ENCODE measurements around the gene ASB7. TPM values are rescaled to one million over a fixed set of nuclear protein-coding genes. Genes with fewer than 3 reads are reported as not detected.

The ASB7 gene
- total RNA-seq, 1 donor from 2014 or later, result 18.3 TPM

DNA sequence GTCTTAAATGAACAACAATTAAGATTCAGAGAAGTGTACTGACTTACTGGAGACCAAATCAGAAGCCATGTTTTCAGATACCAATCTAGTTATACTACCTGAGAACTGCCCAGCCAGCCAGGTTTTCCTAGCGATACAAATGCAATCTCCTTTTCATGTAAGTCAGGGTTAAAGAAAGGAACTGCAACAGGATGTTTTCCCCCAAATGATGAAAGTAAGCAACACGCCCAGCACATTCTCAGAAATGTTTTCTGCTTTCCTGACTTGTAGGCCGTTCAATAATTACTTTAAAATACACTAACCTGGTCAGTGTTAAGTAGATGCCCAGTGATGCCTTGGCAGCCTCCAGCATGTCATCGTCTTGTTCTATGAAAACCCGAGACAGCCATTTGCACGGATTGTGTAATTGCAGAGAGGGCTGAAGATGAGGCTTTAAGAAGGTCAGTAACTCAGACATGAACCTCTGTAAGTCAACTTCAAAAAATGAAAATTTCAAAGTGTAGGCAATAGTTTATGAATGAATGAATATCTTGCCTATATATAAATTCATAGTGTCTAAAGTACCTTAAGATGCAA is 30.7 kb upstream of the ASB7 start:
- no peaks in the 10 kb centered on the region for H3K4me1 ChIP-seq
- no peaks in the 10 kb centered on the region for H3K4me1 Mint-ChIP-seq
- no peak overlapping the region for H2AFZ ChIP-seq (replicated peaks)
- no peaks in the 10 kb centered on the region for H3K79me2 ChIP-seq (ENCODE audit: low read depth)
- H4K20me1 ChIP-seq (ENCODE audit: low read depth), result no peaks in the 10 kb centered on the region
- no peaks in the 10 kb centered on the region for H3K36me3 ChIP-seq
- DNase-seq (ENCODE audit: low spot score), result no peak
- TF ChIP-seq EZH2phosphoT487 (IDR thresholded peaks at IDR 0.05), result no peak
- no peak for TF ChIP-seq CTCF (IDR thresholded peaks at IDR 0.05)
- no peak for TF ChIP-seq EZH2 (IDR thresholded peaks at IDR 0.05)
- H3F3A ChIP-seq (ENCODE audit: low read depth), result no peaks in the 10 kb centered on the region
- no peak overlapping the region for H3K4me2 ChIP-seq
- H3K9me3 ChIP-seq (ENCODE audit: low read depth), result no peaks in the 10 kb centered on the region
- H3K36me3 Mint-ChIP-seq, result peaks cover 9% of the 10 kb centered on the region
- no peak overlapping the region for H3K4me3 ChIP-seq
- H3K27ac ChIP-seq, result no peak overlapping the region
- H3K27me3 Mint-ChIP-seq (ENCODE audit: insufficient read depth, low read depth), result no peaks in the 10 kb centered on the region
- no peak overlapping the region for H3K27ac Mint-ChIP-seq
- no peak overlapping the region for H3K4me3 Mint-ChIP-seq
- H3K27me3 ChIP-seq, result no peaks in the 10 kb centered on the region
- no peaks in the 10 kb centered on the region for H3K9me3 Mint-ChIP-seq
- H3K9ac ChIP-seq, result no peak overlapping the region

DNA sequence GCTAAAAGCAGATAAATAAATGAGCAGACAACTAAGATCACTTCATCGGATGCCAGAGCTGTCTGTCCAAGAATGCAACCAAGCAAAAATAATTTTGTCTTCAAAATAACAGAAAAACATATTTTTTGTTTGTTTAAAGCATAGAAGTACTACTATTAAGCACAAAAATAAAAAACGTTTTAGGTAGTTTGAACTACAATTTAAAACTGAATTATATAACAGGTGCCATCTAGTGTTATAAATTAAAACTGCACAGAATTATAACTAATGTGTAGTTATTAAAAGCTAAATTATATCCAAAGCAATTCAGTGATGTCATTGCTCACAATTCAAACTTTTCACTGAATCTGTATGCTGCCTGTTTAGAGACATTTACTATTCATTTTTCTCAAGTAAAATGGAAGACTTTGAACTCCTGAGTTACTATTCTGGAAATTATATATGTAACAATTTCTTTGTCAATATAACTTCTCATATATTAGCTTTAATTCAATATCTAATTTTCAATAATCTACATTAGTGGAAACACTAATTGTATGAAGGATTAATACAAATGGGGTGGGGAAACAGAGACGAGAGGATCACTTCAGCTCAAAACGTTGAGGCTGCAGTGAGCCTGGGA is 29.9 kb upstream of the ASB7 start:
- no peak for DNase-seq (ENCODE audit: low spot score)
- Mint-ChIP-seq H3K27ac (no peak overlapping the region), H3K4me1 (no peaks in the 10 kb centered on the region), H3K9me3 (no peaks in the 10 kb centered on the region), H3K27me3 (ENCODE audit: insufficient read depth, low read depth) (no peaks in the 10 kb centered on the region), H3K36me3 (peaks cover 9% of the 10 kb centered on the region), H3K4me3 (no peak overlapping the region)
- H2AFZ ChIP-seq (replicated peaks), result no peak overlapping the region
- no peaks in the 10 kb centered on the region for H3K4me1 ChIP-seq
- H3K27ac ChIP-seq, result no peak overlapping the region
- no peaks in the 10 kb centered on the region for H3K79me2 ChIP-seq (ENCODE audit: low read depth)
- no peaks in the 10 kb centered on the region for H4K20me1 ChIP-seq (ENCODE audit: low read depth)
- no peak for TF ChIP-seq EZH2phosphoT487 (IDR thresholded peaks at IDR 0.05)
- peak; percentile 54 for TF ChIP-seq CTCF (IDR thresholded peaks at IDR 0.05)
- no peak for TF ChIP-seq EZH2 (IDR thresholded peaks at IDR 0.05)
- no peak overlapping the region for H3K4me3 ChIP-seq
- no peaks in the 10 kb centered on the region for H3K36me3 ChIP-seq
- H3K27me3 ChIP-seq, result no peaks in the 10 kb centered on the region
- no peak overlapping the region for H3K4me2 ChIP-seq
- H3K9ac ChIP-seq, result no peak overlapping the region
- H3F3A ChIP-seq (ENCODE audit: low read depth), result no peaks in the 10 kb centered on the region
- H3K9me3 ChIP-seq (ENCODE audit: low read depth), result no peaks in the 10 kb centered on the region

- no peak overlapping the region for H3K4me3 Mint-ChIP-seq
- no peaks in the 10 kb centered on the region for H3F3A ChIP-seq (ENCODE audit: low read depth)
These were observed 28.9 kb upstream of the ASB7 start for GRCh38 chr15:100573526-100573925.

More at GRCh38 chr15:100573526-100573925, 28.9 kb upstream of the ASB7 start:
- Mint-ChIP-seq H3K4me1 (no peaks in the 10 kb centered on the region), H3K9me3 (no peaks in the 10 kb centered on the region), H3K36me3 (peaks cover 11% of the 10 kb centered on the region), H3K27me3 (ENCODE audit: insufficient read depth, low read depth) (no peaks in the 10 kb centered on the region), H3K27ac (no peak overlapping the region)
- Histone ChIP-seq H3K4me3 (no peak overlapping the region), H3K4me2 (no peak overlapping the region), H2AFZ (replicated peaks) (no peak overlapping the region), H3K4me1 (no peaks in the 10 kb centered on the region), H3K9me3 (ENCODE audit: low read depth) (no peaks in the 10 kb centered on the region), H3K9ac (no peak overlapping the region), H3K36me3 (no peaks in the 10 kb centered on the region), H3K79me2 (ENCODE audit: low read depth) (no peaks in the 10 kb centered on the region), H3K27ac (no peak overlapping the region), H4K20me1 (ENCODE audit: low read depth) (no peaks in the 10 kb centered on the region), H3K27me3 (no peaks in the 10 kb centered on the region)
- TF ChIP-seq CTCF (IDR thresholded peaks at IDR 0.05) (no peak), EZH2phosphoT487 (IDR thresholded peaks at IDR 0.05) (no peak), EZH2 (IDR thresholded peaks at IDR 0.05) (no peak)
- no peak for DNase-seq (ENCODE audit: low spot score)
